Vagina (tissue), 2 donors: Measurements from ENCODE around the gene EFEMP1.

Experiments
- CTCF ChIP-seq, 3 experiments: fragments of 450-650 bp in 2 of 3; fragments of 200-600 bp in 1 of 3; sonication (generic) in 1 of 3; IDR thresholded peaks; one replicate each; pipeline ENCODE4 v1.5.1; 2017 to 2019; ENCODE audit warnings: antibody characterized with exemption in 3 of 3, mild to moderate bottlenecking in 2 of 3, moderate library complexity in 2 of 3
- POLR2A ChIP-seq, 2 donors: fragments of 450-650 bp; IDR thresholded peaks; one replicate each; pipeline ENCODE4 v1.6.1; 2017; ENCODE audit warnings: antibody characterized with exemption in 2 of 2, mild to moderate bottlenecking in 2 of 2, moderate library complexity in 2 of 2
- POLR2AphosphoS5 ChIP-seq, 2 donors: sonication (generic); formaldehyde crosslinking; IDR thresholded peaks; one replicate each; pipeline ENCODE4 v1.9.0; 2017; ENCODE audit warnings: antibody characterized with exemption in 2 of 2, mild to moderate bottlenecking in 2 of 2, low read depth in 1 of 2; ENCODE audit not compliant: insufficient read depth in 1 of 2

GRCh38 chr2:55936351-55936750 lies 12.8 kb upstream of the EFEMP1 start:
- no peak for TF ChIP-seq CTCF (IDR thresholded peaks at IDR 0.05)
- no peak for TF ChIP-seq POLR2AphosphoS5 (IDR thresholded peaks at IDR 0.05; ENCODE audit: insufficient read depth in 1 of 2, low read depth in 1 of 2)
- no peak for TF ChIP-seq POLR2A (IDR thresholded peaks at IDR 0.05)
